ENCODE measurements around the gene MFSD12. TPM values are rescaled to one million over a fixed set of nuclear protein-coding genes. Genes with fewer than 3 reads are reported as not detected.

MFSD12 gene
- total and polyA plus RNA-seq, 4 donors: 9.4 to 43.6 (median 24.6) TPM

DNA sequence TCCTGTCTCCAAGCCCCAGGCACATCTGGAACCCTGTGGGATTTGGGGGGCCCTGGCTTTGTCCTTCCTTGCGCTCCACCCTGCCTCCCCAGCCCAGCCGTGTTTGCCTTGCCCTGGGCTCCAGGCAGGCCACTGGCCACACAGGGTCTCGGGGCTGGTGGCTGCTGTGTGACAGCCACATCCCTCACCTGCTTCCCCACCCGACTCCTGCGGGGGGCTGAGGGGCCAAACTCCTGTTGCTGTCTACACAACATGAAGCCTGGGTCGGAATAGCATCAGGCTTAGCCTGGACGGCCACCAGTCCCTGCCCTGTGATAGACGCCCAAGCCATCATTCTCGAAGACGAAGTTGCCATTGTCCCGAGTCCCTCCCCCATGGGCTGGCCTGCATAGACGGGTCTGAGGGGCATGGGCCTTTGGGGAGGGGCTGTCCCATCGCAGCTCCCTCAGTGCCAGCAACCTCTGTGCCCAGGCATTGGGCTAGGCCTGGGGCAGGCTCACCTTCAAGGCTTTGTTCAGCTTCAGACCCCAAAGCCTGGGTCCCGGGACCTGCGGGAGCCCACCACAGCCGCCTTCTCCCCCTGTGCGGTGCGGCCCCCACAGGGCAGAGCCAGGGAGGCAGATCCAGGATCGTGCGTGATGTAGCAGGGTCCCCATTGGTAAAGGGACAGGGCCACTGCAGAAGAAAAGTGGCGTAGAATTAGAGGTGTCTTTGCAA lies 33.9 kb downstream of the MFSD12 start:
- WGBS: 94% methylated on average over 21 of the region's 21 CpGs
- Histone ChIP-seq H3K4me1 (ENCODE audit: control insufficient read depth in 4 of 4, insufficient read depth in 4 of 4, low read length in 3 of 4) (peaks cover 0 to 20% (median 10%) of the 10 kb centered on the region in 4 donors), H3K4me3 (ENCODE audit: low read depth in 1 of 3, low read length in 3 of 3) (no peak overlapping the region), H3K36me3 (ENCODE audit: control insufficient read depth in 4 of 4, insufficient read depth in 3 of 4, low read depth in 1 of 4, low read length in 3 of 4) (peaks cover 4 to 33% (median 18%) of the 10 kb centered on the region in 4 donors), H3K27me3 (ENCODE audit: control insufficient read depth in 4 of 4, insufficient read depth in 4 of 4, low read length in 3 of 4) (no peaks in the 10 kb centered on the region), H3K27ac (ENCODE audit: low read depth in 1 of 2, low read length in 2 of 2) (no peak overlapping the region), H3K9ac (ENCODE audit: low read depth in 1 of 2, low read length in 2 of 2) (no peak overlapping the region), H3K9me3 (ENCODE audit: control insufficient read depth in 4 of 4, low read length in 3 of 4) (no peaks in the 10 kb centered on the region)
- DNase-seq (ENCODE audit: low spot score): no peak
- TF ChIP-seq RXRA (IDR thresholded peaks at IDR 0.05) (no peak), RAD21 (IDR thresholded peaks at IDR 0.05) (no peak), YY1 (IDR thresholded peaks at IDR 0.05) (no peak), EGR1 (IDR thresholded peaks at IDR 0.05; ENCODE audit: low read depth in 2 of 2) (no peak), TAF1 (conservative IDR thresholded peaks at IDR 0.05) (no peak), SP1 (IDR thresholded peaks at IDR 0.05) (no peak), FOXA2 (IDR thresholded peaks at IDR 0.05) (no peak), NR2F2 (IDR thresholded peaks at IDR 0.05) (no peak)
- TF ChIP-seq, protein P1, sequence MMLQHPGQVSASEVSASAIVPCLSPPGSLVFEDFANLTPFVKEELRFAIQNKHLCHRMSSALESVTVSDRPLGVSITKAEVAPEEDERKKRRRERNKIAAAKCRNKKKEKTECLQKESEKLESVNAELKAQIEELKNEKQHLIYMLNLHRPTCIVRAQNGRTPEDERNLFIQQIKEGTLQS (IDR thresholded peaks at IDR 0.05): no peak
- TF ChIP-seq, protein P2, sequence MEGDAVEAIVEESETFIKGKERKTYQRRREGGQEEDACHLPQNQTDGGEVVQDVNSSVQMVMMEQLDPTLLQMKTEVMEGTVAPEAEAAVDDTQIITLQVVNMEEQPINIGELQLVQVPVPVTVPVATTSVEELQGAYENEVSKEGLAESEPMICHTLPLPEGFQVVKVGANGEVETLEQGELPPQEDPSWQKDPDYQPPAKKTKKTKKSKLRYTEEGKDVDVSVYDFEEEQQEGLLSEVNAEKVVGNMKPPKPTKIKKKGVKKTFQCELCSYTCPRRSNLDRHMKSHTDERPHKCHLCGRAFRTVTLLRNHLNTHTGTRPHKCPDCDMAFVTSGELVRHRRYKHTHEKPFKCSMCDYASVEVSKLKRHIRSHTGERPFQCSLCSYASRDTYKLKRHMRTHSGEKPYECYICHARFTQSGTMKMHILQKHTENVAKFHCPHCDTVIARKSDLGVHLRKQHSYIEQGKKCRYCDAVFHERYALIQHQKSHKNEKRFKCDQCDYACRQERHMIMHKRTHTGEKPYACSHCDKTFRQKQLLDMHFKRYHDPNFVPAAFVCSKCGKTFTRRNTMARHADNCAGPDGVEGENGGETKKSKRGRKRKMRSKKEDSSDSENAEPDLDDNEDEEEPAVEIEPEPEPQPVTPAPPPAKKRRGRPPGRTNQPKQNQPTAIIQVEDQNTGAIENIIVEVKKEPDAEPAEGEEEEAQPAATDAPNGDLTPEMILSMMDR (IDR thresholded peaks at IDR 0.05; ENCODE audit: low read depth, low read length, missing input control): no peak

DNA sequence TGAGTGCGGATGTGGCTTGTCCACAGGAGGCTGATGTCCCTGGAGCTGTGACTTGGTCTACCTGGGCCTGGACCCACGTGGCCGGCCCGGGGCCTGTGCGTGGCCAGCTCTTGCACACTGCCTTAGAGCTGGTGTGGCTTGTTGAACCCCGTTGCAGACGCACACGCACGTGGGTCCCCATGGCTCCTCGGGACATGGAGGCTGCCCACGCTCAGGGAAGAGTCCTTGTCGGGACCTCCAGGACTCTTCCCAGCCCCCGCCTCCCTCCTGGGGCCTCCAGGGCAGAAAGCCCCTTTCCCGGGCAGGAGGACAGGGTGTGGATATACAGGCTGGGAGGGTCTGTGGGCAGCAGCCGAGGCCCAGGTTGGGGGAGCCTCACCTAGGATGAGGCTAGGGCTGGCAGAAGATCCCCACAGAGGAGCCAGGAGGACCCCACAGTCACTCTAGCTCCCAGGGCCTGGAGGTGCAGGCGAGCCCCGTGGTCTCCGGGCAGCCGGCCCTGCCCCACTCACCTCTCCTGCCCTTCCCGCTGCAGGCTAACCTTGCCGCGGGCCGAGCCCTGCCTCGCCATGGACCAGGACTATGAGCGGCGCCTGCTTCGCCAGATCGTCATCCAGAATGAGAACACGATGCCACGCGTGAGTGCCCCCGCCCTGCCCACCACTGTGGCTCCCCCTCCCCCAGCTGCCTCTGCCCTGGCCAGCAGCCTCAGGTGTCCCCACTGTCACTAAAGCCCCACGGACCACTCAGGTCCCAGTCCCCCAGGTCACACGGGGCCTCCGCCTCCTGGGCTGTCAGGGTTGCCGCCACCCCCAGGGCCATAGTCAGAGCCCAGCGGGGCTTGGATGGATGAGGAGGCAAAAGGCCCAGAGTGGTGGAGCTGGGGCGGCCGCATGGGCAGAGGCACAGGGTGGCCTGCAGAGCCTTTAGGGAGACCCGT lies 34.7 kb downstream of the MFSD12 start:
- WGBS: 94% methylated on average over 40 of the region's 40 CpGs
- TF ChIP-seq, protein P3, sequence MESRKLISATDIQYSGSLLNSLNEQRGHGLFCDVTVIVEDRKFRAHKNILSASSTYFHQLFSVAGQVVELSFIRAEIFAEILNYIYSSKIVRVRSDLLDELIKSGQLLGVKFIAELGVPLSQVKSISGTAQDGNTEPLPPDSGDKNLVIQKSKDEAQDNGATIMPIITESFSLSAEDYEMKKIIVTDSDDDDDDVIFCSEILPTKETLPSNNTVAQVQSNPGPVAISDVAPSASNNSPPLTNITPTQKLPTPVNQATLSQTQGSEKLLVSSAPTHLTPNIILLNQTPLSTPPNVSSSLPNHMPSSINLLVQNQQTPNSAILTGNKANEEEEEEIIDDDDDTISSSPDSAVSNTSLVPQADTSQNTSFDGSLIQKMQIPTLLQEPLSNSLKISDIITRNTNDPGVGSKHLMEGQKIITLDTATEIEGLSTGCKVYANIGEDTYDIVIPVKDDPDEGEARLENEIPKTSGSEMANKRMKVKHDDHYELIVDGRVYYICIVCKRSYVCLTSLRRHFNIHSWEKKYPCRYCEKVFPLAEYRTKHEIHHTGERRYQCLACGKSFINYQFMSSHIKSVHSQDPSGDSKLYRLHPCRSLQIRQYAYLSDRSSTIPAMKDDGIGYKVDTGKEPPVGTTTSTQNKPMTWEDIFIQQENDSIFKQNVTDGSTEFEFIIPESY (IDR thresholded peaks at IDR 0.05): no peak
- TF ChIP-seq YY1 (IDR thresholded peaks at IDR 0.05) (no peak), HNF4G (IDR thresholded peaks at IDR 0.05) (no peak), RXRA (IDR thresholded peaks at IDR 0.05) (no peak), SP1 (IDR thresholded peaks at IDR 0.05) (no peak), EGR1 (IDR thresholded peaks at IDR 0.05; ENCODE audit: low read depth in 2 of 2) (no peak), GABPA (IDR thresholded peaks at IDR 0.05 in 1 of 2, conservative IDR thresholded peaks at IDR 0.05 in 1 of 2) (no peak), FOXA2 (IDR thresholded peaks at IDR 0.05) (no peak), TAF1 (conservative IDR thresholded peaks at IDR 0.05) (no peak), FOXA1 (IDR thresholded peaks at IDR 0.05) (no peak), RAD21 (IDR thresholded peaks at IDR 0.05) (no peak), HNF4A (conservative IDR thresholded peaks at IDR 0.05) (no peak), JUND (IDR thresholded peaks at IDR 0.05) (no peak), NR2F2 (IDR thresholded peaks at IDR 0.05) (no peak)
- TF ChIP-seq, protein P1 (IDR thresholded peaks at IDR 0.05): no peak
- TF ChIP-seq, protein P4, sequence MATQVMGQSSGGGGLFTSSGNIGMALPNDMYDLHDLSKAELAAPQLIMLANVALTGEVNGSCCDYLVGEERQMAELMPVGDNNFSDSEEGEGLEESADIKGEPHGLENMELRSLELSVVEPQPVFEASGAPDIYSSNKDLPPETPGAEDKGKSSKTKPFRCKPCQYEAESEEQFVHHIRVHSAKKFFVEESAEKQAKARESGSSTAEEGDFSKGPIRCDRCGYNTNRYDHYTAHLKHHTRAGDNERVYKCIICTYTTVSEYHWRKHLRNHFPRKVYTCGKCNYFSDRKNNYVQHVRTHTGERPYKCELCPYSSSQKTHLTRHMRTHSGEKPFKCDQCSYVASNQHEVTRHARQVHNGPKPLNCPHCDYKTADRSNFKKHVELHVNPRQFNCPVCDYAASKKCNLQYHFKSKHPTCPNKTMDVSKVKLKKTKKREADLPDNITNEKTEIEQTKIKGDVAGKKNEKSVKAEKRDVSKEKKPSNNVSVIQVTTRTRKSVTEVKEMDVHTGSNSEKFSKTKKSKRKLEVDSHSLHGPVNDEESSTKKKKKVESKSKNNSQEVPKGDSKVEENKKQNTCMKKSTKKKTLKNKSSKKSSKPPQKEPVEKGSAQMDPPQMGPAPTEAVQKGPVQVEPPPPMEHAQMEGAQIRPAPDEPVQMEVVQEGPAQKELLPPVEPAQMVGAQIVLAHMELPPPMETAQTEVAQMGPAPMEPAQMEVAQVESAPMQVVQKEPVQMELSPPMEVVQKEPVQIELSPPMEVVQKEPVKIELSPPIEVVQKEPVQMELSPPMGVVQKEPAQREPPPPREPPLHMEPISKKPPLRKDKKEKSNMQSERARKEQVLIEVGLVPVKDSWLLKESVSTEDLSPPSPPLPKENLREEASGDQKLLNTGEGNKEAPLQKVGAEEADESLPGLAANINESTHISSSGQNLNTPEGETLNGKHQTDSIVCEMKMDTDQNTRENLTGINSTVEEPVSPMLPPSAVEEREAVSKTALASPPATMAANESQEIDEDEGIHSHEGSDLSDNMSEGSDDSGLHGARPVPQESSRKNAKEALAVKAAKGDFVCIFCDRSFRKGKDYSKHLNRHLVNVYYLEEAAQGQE (IDR thresholded peaks at IDR 0.05): no peak
- TF ChIP-seq, protein P5, sequence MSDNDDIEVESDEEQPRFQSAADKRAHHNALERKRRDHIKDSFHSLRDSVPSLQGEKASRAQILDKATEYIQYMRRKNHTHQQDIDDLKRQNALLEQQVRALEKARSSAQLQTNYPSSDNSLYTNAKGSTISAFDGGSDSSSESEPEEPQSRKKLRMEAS (IDR thresholded peaks at IDR 0.05): no peak
- TF ChIP-seq, protein P2 (IDR thresholded peaks at IDR 0.05; ENCODE audit: low read depth, low read length, missing input control): no peak
- Histone ChIP-seq H3K4me1 (ENCODE audit: control insufficient read depth in 4 of 4, insufficient read depth in 4 of 4, low read length in 3 of 4) (peaks cover 6 to 28% (median 15%) of the 10 kb centered on the region in 4 donors), H3K27ac (ENCODE audit: low read depth in 1 of 2, low read length in 2 of 2) (no peak overlapping the region), H3K27me3 (ENCODE audit: control insufficient read depth in 4 of 4, insufficient read depth in 4 of 4, low read length in 3 of 4) (no peaks in the 10 kb centered on the region), H3K9me3 (ENCODE audit: control insufficient read depth in 4 of 4, low read length in 3 of 4) (no peaks in the 10 kb centered on the region), H3K4me3 (ENCODE audit: low read depth in 1 of 3, low read length in 3 of 3) (no peak overlapping the region), H3K36me3 (ENCODE audit: control insufficient read depth in 4 of 4, insufficient read depth in 3 of 4, low read depth in 1 of 4, low read length in 3 of 4) (peaks cover 4 to 28% (median 16%) of the 10 kb centered on the region in 4 donors), H3K9ac (ENCODE audit: low read depth in 1 of 2, low read length in 2 of 2) (no peak overlapping the region)
- no peak for DNase-seq (ENCODE audit: low spot score)

All from liver (tissue), 9 donors.